ENCODE results near the gene PCDHGC4.

PCDHGC4 gene

DNA sequence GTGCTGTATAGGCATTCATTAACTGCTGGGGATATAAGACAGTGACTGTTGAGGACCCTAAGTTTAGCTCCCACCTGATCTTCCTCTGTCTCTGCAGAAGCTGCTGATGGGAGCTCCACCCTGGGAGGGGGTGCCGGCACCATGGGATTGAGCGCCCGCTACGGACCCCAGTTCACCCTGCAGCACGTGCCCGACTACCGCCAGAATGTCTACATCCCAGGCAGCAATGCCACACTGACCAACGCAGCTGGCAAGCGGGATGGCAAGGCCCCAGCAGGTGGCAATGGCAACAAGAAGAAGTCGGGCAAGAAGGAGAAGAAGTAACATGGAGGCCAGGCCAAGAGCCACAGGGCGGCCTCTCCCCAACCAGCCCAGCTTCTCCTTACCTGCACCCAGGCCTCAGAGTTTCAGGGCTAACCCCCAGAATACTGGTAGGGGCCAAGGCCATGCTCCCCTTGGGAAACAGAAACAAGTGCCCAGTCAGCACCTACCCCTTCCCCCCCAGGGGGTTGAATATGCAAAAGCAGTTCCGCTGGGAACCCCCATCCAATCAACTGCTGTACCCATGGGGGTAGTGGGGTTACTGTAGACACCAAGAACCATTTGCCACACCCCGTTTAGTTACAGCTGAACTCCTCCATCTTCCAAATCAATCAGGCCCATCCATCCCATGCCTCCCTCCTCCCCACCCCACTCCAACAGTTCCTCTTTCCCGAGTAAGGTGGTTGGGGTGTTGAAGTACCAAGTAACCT lies 26.2 kb downstream of the PCDHGC4 start:
- Histone ChIP-seq H3K4me2 (peak overlapping the region; percentile 98), H3K4me3 (peak overlapping the region; percentile 68; the same call in 1 of the 2 replicates), H3K9me3 (no peaks in the 10 kb centered on the region), H3K27me3 (no peaks in the 10 kb centered on the region), H3K36me3 (peaks cover 19% of the 10 kb centered on the region), H3K4me1 (peaks cover 95% of the 10 kb centered on the region), H4K20me1 (no peaks in the 10 kb centered on the region), H3K9ac (peak overlapping the region; percentile 91), H3K27ac (peak overlapping the region; percentile 99)
- no peak for TF ChIP-seq Cebpa-rat (IDR thresholded peaks at IDR 0.05)

DNA sequence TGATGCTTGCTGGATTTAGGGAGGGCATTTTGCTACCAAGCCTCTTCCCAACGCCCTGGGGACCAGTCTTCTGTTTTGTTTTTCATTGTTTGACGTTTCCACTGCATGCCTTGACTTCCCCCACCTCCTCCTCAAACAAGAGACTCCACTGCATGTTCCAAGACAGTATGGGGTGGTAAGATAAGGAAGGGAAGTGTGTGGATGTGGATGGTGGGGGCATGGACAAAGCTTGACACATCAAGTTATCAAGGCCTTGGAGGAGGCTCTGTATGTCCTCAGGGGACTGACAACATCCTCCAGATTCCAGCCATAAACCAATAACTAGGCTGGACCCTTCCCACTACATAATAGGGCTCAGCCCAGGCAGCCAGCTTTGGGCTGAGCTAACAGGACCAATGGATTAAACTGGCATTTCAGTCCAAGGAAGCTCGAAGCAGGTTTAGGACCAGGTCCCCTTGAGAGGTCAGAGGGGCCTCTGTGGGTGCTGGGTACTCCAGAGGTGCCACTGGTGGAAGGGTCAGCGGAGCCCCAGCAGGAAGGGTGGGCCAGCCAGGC lies 27.0 kb downstream of the PCDHGC4 start:
- Histone ChIP-seq H3K4me3 (peak overlapping the region; percentile 68), H3K4me1 (peaks cover 95% of the 10 kb centered on the region), H3K36me3 (peaks cover 27% of the 10 kb centered on the region), H3K9me3 (no peaks in the 10 kb centered on the region), H3K4me2 (peak overlapping the region; percentile 98), H3K9ac (peak overlapping the region; percentile 79; the same call in 1 of the 2 replicates), H3K27me3 (no peaks in the 10 kb centered on the region), H4K20me1 (no peaks in the 10 kb centered on the region), H3K27ac (peak overlapping the region; percentile 99)
- TF ChIP-seq Cebpa-rat (IDR thresholded peaks at IDR 0.05), result no peak

DNA sequence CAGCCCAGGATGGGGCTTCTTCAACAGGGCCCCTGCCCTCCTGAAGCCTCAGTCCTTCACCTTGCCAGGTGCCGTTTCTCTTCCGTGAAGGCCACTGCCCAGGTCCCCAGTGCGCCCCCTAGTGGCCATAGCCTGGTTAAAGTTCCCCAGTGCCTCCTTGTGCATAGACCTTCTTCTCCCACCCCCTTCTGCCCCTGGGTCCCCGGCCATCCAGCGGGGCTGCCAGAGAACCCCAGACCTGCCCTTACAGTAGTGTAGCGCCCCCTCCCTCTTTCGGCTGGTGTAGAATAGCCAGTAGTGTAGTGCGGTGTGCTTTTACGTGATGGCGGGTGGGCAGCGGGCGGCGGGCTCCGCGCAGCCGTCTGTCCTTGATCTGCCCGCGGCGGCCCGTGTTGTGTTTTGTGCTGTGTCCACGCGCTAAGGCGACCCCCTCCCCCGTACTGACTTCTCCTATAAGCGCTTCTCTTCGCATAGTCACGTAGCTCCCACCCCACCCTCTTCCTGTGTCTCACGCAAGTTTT lies 27.6 kb downstream of the PCDHGC4 start:
- no peak for TF ChIP-seq Cebpa-rat (IDR thresholded peaks at IDR 0.05)
- peak overlapping the region; percentile 68 for H3K4me3 ChIP-seq
- peaks cover 95% of the 10 kb centered on the region for H3K4me1 ChIP-seq
- H3K36me3 ChIP-seq, result peaks cover 33% of the 10 kb centered on the region
- peak overlapping the region; percentile 79 for H3K9ac ChIP-seq
- no peaks in the 10 kb centered on the region for H4K20me1 ChIP-seq
- H3K27ac ChIP-seq, result peak overlapping the region; percentile 99
- H3K9me3 ChIP-seq, result no peaks in the 10 kb centered on the region
- H3K27me3 ChIP-seq, result no peaks in the 10 kb centered on the region
- H3K4me2 ChIP-seq, result peak overlapping the region; percentile 98

DNA sequence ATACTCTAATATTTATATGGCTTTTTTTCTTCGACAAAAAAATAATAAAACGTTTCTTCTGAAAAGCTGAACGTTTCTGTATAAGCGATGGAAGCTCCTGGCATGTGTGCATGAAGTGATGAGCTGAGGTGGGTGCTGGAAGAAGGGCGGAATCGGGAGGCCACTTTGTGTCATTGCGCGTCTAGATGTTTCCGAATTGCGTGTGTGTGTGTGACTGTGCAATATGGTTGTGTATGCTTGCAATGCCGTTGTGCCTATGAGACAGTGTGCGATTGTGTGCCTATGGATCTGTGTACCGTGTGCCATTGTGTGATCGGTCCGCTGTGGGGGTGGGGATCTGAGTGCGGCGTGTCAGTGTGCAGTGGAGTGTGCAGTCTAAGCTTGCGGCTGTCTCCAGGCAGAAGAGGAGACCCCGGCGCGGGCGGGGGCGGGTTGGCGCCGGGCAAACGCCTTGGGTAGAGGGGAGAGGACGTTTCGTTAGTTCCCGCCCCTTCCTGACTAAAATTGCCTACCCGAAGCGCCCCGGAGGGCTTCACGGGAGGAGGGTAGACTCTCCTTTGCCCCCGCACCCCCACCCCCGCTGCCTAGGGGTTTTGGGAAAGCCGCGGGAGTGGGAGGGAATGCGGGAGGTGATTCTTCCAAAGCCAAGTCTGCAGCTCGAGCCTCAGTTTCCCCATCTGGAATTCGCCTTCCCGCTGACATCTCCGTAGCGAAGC lies 28.2 kb downstream of the PCDHGC4 start:
- peak overlapping the region; percentile 98 for H3K4me2 ChIP-seq
- H4K20me1 ChIP-seq, result no peaks in the 10 kb centered on the region
- no peak for TF ChIP-seq Cebpa-rat (IDR thresholded peaks at IDR 0.05)
- H3K27me3 ChIP-seq, result no peaks in the 10 kb centered on the region
- peak overlapping the region; percentile 99 for H3K27ac ChIP-seq
- H3K4me1 ChIP-seq, result peaks cover 96% of the 10 kb centered on the region
- peak overlapping the region; percentile 79 for H3K9ac ChIP-seq
- H3K9me3 ChIP-seq, result no peaks in the 10 kb centered on the region
- peaks cover 39% of the 10 kb centered on the region for H3K36me3 ChIP-seq
- peak overlapping the region; percentile 68 for H3K4me3 ChIP-seq

DNA sequence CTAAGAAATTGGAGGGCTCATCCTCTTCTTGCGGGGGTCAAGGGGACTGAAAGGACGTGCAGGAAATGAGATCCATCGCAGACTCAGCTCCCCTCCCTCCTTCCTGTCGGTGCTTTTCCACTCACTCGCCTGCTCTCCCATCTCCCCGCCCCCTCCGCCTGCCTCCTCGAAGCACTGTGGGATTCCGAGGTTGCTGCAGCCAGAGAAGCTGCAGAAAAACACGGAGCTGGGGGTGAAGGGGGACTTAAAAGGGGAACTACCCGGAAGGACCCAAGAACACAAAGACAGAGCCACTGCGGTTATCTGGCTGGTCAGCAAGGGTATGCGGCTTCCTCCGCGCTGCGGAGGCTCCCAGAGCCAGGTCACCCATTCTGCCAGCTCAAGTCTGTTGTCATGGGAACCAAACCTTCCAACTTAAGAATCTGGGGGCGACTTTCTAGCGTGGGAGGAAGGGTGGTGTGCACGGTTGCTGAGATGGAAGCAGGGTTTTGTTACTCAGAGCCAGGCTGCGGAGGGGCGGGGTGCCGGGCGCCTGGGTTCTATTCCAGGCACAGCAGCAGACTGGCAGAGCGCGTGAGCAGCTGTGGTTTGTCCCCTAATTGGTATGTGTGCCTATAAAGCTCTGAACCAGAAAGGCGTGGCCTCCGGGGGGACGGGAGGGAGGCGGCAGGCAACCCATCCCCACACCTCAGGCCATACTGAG lies 28.9 kb downstream of the PCDHGC4 start:
- Histone ChIP-seq H3K4me3 (peak overlapping the region; percentile 68), H3K9me3 (no peaks in the 10 kb centered on the region), H3K36me3 (peaks cover 46% of the 10 kb centered on the region), H3K27me3 (no peaks in the 10 kb centered on the region), H3K27ac (peak overlapping the region; percentile 99), H3K4me1 (peaks cover 91% of the 10 kb centered on the region), H3K4me2 (peak overlapping the region; percentile 98), H3K9ac (peak overlapping the region; percentile 79), H4K20me1 (no peaks in the 10 kb centered on the region)
- no peak for TF ChIP-seq Cebpa-rat (IDR thresholded peaks at IDR 0.05)

DNA sequence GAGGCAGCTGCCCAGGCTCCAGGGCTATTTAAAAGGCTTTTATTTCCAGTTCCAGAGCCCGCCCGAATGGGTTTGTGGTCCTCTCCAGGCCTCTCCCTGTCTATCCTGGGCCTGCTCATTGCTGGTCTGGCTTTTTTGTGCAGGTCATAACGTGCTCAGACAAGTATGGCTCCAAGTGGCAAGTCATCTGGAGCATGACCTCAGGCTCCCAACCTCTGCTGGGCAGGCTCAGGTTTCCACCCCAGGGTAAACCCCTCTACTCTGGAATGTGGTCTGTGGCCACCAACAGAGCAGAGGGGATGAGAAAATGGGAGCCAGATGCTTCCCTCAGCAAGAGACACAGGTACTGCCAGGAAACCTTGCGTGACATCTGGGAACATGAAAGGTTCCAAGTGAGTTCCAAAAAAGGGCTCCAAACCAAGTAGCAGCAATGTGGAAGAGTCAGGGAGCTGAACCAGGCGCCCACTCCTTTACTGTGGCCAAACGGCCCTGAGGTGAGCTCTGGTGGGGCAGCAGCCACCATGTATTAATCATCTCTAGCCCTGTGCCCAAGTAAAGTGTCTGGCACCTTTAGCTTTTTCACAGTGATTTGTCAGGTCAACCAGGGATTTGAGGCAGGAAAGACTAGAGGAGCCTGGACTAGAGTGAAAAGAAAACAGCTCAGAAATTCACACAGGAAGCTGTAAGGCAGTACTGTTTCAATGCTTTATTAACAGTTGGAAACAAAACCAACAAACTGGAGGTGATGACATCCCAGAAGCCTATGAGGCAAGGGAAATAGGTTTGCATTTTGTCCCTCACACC lies 29.7 kb downstream of the PCDHGC4 start:
- Histone ChIP-seq H3K27me3 (no peaks in the 10 kb centered on the region), H3K9ac (peak overlapping the region; percentile 79), H4K20me1 (no peaks in the 10 kb centered on the region), H3K27ac (peak overlapping the region; percentile 99), H3K9me3 (no peaks in the 10 kb centered on the region), H3K4me3 (peak overlapping the region; percentile 68), H3K36me3 (peaks cover 54% of the 10 kb centered on the region), H3K4me2 (peak overlapping the region; percentile 98), H3K4me1 (peaks cover 85% of the 10 kb centered on the region)
- no peak for TF ChIP-seq Cebpa-rat (IDR thresholded peaks at IDR 0.05)

DNA sequence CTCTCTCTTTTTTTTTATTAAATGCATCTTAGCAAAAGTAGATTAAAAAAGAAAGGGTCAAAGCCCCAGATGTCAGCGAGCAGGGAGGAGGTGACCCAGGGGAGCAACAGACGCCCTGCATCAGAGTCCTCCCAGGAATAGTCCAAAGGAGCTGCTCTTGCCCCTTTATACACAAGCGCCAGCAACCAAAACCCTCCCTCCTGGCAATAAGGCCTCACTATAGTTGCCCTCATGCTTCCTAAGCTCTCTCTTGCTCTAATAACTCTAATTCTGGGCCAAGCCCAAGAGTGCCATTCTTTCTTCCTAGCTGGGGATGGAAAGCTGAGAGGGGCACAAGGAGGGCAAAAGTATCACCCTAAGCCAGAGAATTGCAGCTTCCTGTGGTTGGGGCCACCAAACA lies 30.3 kb downstream of the PCDHGC4 start:
- Histone ChIP-seq H3K4me3 (peak overlapping the region; percentile 7; the same call in 1 of the 2 replicates), H3K36me3 (peaks cover 60% of the 10 kb centered on the region), H3K9ac (peak overlapping the region; percentile 79), H3K27ac (peak overlapping the region; percentile 99), H4K20me1 (no peaks in the 10 kb centered on the region), H3K4me1 (peaks cover 83% of the 10 kb centered on the region), H3K9me3 (no peaks in the 10 kb centered on the region), H3K27me3 (no peaks in the 10 kb centered on the region), H3K4me2 (peak overlapping the region; percentile 98)
- TF ChIP-seq Cebpa-rat (IDR thresholded peaks at IDR 0.05), result no peak

DNA sequence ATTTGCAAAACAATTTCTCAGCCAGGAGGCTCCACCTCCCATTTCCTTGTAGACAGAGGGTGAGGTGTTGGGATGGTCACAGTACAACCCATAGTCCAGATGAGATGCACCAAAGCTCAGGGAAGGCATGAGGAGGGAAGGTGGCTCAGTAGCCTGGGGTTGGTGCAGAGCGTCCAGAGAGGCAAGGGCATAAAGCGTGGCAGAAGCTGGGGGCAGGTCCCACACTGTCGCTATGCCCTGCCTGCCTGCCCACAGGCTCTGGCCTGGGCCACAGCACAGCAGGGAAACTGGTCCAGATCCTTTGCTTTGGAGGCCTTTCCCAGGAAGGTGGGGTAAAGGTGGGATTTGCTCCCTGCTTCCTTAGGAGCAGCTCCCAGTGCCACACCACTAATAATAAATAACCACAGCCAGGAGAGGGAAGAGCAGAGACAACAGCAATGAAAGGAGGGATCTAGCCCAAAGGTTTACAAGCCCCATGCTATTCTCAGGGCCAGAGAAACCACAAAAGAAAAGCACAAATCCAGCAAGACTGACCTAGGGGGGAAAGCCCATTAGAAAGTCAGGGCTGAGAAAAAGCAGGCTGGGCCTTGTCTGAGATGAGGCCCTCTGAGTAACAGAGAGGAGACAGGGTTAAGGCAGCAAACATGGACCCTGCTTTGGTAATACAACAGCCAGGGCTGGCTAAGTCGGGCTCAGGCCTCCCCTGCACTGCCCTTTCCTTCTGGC lies 31.3 kb downstream of the PCDHGC4 start:
- H3K9ac ChIP-seq, result peak overlapping the region; percentile 79
- H3K9me3 ChIP-seq, result no peaks in the 10 kb centered on the region
- H3K4me3 ChIP-seq, result peak overlapping the region; percentile 7; the same call in 1 of the 2 replicates
- H4K20me1 ChIP-seq, result no peaks in the 10 kb centered on the region
- peaks cover 70% of the 10 kb centered on the region for H3K36me3 ChIP-seq
- H3K4me2 ChIP-seq, result peak overlapping the region; percentile 98
- TF ChIP-seq Cebpa-rat (IDR thresholded peaks at IDR 0.05), result no peak
- H3K27ac ChIP-seq, result peak overlapping the region; percentile 99
- H3K4me1 ChIP-seq, result peaks cover 81% of the 10 kb centered on the region
- H3K27me3 ChIP-seq, result no peaks in the 10 kb centered on the region
